Activated T-helper 9 cell treated with anti-CD3 and anti-CD28 coated beads, Interleukin-2, amount 50 U/mL, for 16 hours (primary cell): ENCODE results near the gene FARP2.

ENCODE experiments used
- DNase-seq: peaks from one replicate; pipeline ENCODE4 v3.0.0-alpha.2; 2020; ENCODE audit warnings: low read depth

The FARP2 gene

GRCh38 chr2:241454837-241455485 is 98.9 kb downstream of the FARP2 start:
- DNase-seq = no peak

- DNase-seq = no peak
Measured at GRCh38 chr2:241456546-241456945, 100.5 kb downstream of the FARP2 start.

DNA sequence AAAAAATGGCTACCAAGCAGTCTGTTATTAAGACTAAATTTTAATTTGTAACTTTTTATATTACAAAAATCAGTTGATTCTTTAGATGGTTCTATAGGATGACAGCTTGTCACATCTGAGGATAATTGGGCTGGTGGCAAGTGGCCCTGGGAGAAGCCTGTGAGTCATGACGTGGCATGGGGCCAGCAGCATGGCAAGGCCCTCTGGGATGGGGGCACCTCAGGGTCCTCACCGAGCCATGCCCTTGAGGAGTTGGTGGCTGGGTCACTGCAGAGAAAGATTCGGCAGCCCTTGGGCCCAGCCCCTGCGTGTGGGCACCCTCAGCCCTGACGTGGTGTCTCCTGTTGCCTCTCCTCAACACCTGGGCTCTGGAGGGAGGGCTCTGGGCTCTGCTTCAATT is 102.6 kb downstream of the FARP2 start:
- no peak for DNase-seq

- no peak for DNase-seq
Measured at GRCh38 chr2:241459520-241459919, 103.4 kb downstream of the FARP2 start.

DNA sequence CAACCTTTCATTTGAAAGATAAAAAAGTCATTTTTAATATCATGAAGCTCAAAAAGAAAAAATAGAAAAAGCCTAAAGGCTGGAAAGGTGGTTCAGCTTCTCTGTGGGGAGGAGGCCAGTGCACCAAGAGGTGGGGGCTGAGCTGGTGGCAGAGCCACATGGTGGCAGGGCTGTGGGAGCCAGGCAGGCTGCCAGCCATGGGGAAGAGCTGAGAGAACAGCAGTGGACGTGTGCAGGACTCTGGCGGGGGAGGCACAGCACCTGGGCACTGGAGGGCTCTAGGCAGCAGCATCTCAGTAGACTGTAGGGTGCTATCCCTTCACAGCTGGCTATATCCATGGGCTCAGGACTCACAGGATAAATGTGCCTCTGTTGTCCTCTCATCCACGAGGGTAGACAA is 104.5 kb downstream of the FARP2 start:
- DNase-seq = no peak

DNA sequence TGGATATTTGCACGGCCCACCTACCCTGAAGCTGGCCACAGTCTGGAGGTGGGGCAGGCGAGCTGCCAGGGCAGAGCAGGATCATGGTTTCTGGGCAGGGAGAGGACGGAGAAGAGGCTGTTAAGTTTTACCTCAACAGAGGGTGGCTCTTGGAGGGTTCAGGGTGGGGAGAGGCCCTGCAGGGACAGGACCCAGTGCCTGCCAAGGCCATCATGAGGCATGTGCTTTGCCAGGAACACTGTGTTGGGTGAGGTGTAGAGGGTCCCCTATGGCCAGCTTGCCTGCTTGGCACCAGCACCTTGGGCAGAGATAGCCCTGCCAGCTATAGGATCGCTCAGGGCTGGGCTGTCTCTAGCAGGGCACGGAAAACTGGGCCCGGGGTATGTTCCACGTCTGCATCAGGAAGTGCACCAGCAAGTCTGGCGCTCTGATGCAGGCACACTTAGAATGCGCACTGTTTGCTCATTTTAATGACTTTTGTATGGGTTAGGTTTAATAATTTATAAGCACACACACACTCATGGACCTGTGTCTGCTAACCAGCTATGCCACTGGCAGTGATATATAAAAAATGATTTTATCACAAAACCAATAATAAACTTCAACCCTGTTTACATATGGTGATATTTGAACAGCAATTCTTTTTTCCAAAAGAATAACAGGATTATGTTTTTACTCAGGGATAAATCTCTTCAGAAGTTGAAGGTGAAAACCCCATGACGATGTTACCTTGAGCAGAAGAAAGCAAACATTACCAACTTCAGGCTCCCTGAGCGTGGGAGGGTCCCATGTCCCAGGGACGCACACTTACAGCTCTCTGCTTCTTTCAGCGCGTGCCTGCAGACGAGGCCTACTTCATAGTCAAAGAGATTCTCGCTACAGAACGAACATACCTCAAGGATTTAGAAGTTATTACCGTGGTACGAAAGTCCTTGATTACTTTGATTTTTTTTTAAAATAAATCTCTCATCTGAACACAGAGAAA is 105.9 kb downstream of the FARP2 start:
- DNase-seq = no peak

DNA sequence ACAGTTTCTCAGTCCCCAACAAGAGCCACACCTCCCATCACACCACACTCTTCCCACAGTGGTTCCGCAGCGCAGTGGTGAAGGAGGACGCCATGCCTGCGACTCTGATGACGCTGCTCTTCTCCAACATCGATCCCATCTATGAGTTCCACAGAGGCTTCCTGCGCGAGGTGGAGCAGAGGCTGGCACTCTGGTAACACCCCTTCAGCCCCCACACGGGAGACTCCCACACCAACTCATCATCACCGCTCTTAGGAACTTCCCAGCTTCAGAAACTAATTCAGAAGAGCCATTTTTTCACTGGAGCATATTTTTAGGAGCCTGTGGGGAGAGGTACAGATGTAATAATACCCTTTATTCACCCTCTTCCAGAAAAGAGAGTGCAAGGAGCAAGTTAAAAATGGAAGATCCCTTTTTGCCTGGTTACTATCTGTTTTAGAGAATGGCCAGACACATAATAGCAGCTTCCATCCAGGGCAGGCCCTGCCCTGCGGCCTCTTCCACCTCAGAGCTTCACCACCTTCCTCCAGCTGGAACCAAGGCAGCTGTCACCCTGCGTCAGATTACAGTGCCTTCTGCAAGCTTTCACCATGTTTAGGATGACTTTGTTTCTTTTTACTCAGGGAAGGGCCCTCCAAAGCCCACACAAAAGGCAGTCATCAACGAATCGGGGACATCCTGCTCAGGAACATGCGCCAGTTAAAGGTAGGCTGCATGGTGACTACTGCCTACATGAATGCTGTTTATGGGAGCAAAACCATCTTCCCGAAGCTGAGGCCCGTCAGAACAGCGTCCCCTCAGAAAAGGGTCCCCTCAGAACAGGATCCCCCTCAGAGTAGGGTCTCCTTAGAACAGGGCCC is 107.4 kb downstream of the FARP2 start:
- DNase-seq = no peak

GRCh38 chr2:241465543-241465942 is 109.5 kb downstream of the FARP2 start:
- no peak for DNase-seq

GRCh38 chr2:241466230-241466629 is 110.1 kb downstream of the FARP2 start:
- DNase-seq = no peak

DNA sequence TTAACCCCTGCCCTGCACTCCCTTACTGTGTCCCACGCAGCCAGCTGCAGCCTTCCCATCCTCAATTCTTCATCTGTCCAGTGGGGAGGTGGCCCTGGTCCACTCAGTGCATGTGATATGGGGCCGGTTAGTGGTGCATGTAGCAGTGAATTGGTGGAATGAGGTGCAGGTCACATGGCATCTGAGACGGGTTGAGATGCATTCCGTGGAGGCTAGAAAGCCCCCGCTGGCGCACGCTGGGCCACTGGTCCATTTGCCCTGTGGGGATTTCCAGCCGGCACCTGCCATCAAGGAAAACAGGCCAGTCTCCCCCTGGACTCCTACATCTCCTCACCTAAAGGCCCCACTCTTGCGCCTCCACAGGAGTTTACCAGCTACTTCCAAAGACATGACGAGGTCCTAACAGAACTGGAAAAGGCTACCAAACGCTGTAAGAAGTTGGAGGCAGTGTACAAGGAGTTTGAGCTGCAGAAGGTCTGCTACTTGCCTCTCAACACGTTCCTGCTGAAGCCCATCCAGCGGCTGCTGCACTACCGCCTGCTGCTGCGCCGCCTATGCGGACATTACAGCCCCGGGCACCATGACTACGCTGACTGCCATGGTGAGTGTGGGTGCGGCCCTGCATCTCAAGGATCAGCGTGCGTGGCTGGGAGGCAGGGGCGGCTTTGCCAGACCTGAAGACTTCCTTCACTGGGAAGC is 111.8 kb downstream of the FARP2 start:
- no peak for DNase-seq

DNA sequence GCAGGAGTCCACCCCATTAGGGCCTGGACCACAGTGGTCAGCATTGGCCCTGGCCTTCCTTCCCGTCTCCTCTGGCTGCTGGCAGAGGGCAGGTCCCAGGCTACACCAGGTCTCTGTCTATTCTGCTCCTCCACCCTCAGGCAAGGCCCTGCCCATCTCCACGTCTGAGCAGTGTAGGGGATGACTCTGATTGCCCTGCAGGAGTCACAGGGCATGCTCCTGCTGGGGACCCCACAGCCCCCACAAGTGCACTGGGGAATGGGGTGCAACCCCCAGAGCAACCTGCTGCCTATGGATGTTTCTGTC is 112.3 kb downstream of the FARP2 start:
- DNase-seq = no peak

DNA sequence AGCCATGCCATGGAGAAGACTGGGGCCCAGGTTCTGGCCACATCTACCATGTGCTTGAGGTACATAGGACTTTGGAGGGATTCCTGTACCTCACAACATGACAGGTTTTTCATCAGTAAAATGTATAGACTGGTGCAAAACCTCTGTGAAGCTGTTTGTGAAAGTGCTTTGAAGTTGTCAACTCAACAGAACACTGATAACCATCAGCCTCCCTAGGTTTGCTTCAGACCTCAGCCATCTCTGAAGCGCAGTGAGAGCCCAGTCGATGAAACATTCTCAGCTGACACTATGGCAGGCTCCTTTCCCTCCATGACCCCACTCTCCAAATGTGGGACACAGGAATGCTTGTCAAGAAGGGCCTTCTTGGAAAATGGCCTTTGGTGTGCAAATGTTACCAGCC is 113.7 kb downstream of the FARP2 start:
- DNase-seq = no peak

GRCh38 chr2:241473399-241473798 is 117.3 kb downstream of the FARP2 start:
- DNase-seq = no peak

DNA sequence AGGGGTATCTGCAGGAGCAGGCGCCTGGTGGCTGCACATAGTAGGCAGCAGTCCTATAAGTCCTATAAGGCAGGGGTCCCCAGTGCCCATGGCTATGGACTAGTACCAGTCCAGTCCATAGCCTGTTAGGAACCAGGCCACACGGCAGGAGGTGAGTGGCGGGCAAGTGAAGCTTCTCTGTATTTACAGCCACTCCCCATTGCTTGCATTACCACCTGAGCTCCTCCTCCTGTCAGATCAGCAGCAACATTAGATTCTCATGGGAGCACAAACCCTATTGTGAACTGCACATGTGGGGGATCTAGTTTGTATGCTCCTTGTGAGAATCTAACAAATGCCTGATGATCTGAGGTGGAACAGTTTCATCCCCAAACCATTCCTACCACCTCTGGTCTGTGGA is 119.2 kb downstream of the FARP2 start:
- no peak for DNase-seq

- DNase-seq = no peak
Measured at GRCh38 chr2:241478166-241478565, 122.1 kb downstream of the FARP2 start.

- DNase-seq = no peak
Measured at GRCh38 chr2:241479026-241479898, 123.2 kb downstream of the FARP2 start.

GRCh38 chr2:241481687-241482086 is 125.6 kb downstream of the FARP2 start:
- no peak for DNase-seq

DNA sequence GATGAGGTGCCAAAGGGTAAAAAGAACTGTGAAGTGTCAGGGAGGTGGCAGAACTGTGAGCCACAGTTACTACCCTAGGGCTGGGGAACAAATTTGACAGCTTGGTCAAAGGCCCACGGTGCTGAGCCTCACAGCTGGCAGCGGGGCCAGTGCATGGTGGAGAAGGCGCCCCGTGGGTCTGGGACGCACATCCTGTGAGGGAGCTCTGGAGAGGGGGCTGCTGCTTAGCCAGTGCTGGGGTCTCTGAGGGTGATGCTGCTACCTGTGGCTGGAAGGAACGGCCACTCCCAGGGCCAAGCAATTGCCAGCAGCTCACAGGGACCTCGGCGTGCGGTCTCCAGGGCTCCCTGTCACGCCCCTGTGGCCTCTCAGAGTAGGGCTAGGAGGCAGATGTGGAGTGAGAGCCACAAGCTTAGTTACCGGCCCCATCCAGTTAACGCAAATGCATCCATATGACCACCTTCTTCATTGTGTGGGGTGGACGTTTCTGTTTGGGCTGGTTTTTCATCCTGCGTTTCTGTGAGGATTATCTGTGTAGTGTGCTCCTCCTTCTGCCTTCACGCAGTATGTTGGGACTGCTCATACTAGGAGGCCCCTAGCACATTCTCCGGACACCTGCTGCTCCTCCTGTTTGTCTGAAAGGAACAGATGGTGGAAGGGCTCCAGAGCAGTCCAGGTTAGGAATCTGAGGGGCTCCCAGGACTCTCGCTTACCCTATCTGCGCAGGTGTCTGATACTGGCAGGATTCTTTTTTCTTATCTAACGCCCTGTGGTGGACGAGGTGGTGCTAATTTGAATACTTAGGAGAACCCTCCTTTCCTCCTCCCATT is 126.3 kb downstream of the FARP2 start:
- no peak for DNase-seq

DNA sequence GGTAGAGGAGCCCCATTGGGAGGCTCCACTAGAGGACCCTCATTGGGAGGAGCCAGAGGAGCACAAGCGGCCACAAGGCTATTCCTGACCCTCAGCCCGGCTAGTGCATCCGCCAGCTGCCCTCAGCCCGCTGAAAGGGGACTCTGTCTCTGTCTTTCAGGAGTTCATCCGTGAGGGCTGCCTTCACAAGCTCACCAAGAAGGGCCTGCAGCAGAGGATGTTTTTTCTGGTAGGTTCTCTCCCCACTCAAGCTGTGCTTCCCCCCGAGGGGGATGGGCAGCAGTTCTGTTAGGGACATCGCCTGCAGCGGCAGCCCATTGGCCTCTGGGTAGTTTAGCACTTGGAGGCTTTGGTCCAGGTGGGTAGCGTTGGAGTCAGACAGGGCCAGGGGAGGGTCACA is 127.2 kb downstream of the FARP2 start:
- no peak for DNase-seq
